PFSK-1 (cell line): ENCODE measurements around the gene TGFBR3L.

Source experiments
- POLR2AphosphoS5 ChIP-seq: IDR thresholded peaks from 2 replicates; pipeline ENCODE4 v1.6.1; 2012; ENCODE audit warnings: low read depth, mild to moderate bottlenecking, control low read depth, low read length, moderate library complexity
- REST ChIP-seq, 2 experiments: IDR thresholded peaks; 2 replicates each; pipeline versions ENCODE4 v1.6.1 to v1.8.0; 2011 to 2012; ENCODE audit warnings: low read depth in 2 of 2, low read length in 2 of 2, control low read depth in 1 of 2, inconsistent platforms in 1 of 2, mild to moderate bottlenecking in 1 of 2, moderate library complexity in 1 of 2; ENCODE audit not compliant: insufficient read depth in 1 of 2
- SIN3A ChIP-seq: IDR thresholded peaks from 2 replicates; pipeline ENCODE4 v1.6.1; 2012; ENCODE audit warnings: mild to moderate bottlenecking, low read length, moderate library complexity, borderline replicate concordance; ENCODE audit not compliant: insufficient read depth
- TAF1 ChIP-seq: IDR thresholded peaks from 2 replicates; pipeline ENCODE4 v1.6.1; 2012; ENCODE audit warnings: low read length, control low read depth, borderline replicate concordance; ENCODE audit not compliant: insufficient read depth

GRCh38 chr19:7907122-7907521, 7.5 kb upstream of the TGFBR3L start:
- no peak for TF ChIP-seq POLR2AphosphoS5
- no peak for TF ChIP-seq TAF1
- TF ChIP-seq REST (IDR thresholded peaks at IDR 0.05; ENCODE audit: insufficient read depth in 1 of 2, low read depth in 2 of 2, low read length in 2 of 2): no peak
- TF ChIP-seq SIN3A: no peak
